ENCODE results near the gene CMTM7.

GRCh38 chr3:32454111-32454510 lies 62.5 kb downstream of the CMTM7 start:
- no peak for TF ChIP-seq RCOR1 (IDR thresholded peaks at IDR 0.05; ENCODE audit: low read length)
- TF ChIP-seq RAD21 (IDR thresholded peaks at IDR 0.05; ENCODE audit: low read length), result no peak
- TF ChIP-seq CTCF (IDR thresholded peaks at IDR 0.05), result no peak
- TF ChIP-seq GATA2 (CRISPR knock-in tag; IDR thresholded peaks at IDR 0.05), result no peak
- TF ChIP-seq TEAD4 (IDR thresholded peaks at IDR 0.05; ENCODE audit: borderline replicate concordance, insufficient read depth), result no peak
- no peak for TF ChIP-seq USF2 (IDR thresholded peaks at IDR 0.05; ENCODE audit: borderline replicate concordance, low read depth, low read length)
- no peak for TF ChIP-seq FOXM1 (IDR thresholded peaks at IDR 0.05; ENCODE audit: low read depth)

Data from SK-N-SH (cell line).